Lower leg skin (tissue), 4 donors: ENCODE data around the gene CARMIL3. TPM values are rescaled to one million over a fixed set of nuclear protein-coding genes. Genes with fewer than 3 reads are reported as not detected.

Source experiments
- DNase-seq, 2 donors: peaks; one replicate each; pipeline ENCODE4 v3.0.0-alpha.2; 2019; ENCODE audit warnings: low spot score in 2 of 2
- H3K4me3 ChIP-seq: fragments of 200-600 bp; sonication (generic); 2 replicates; pipeline ENCODE4 v1.5.1; 2017; ENCODE audit warnings: mild to moderate bottlenecking, low read depth; ENCODE audit not compliant: poor library complexity, severe bottlenecking
- CTCF ChIP-seq, 3 donors: fragments of 450-650 bp; IDR thresholded peaks; one replicate each; pipeline ENCODE4 v1.5.1; 2016; ENCODE audit warnings: antibody characterized with exemption in 3 of 3, mild to moderate bottlenecking in 3 of 3, moderate library complexity in 2 of 3
- POLR2A ChIP-seq, 2 donors: fragments of 450-650 bp; IDR thresholded peaks; one replicate each; pipeline ENCODE4 v1.6.1; 2016 to 2017; ENCODE audit warnings: antibody characterized with exemption in 2 of 2, mild to moderate bottlenecking in 1 of 2, moderate library complexity in 1 of 2
- WGBS, 2 donors: methylation state at CpG; one replicate each; pipeline ENCODE4 v1.1.5; 2018; 5-methylcytosine and 5-hydroxymethylcytosine counted together
- intact Hi-C: fragments of 100-400 bp; cut with DNase I; formaldehyde crosslinking; loops from one replicate; pipeline ENCODE4 v1.15.0; 2023; ENCODE audit warnings: low total_unique reads
- total RNA-seq, 4 donors: library from RNA; depleted of rRNA; stranded (reverse); fragments of >200 nt; gene quantifications; one replicate each; pipeline ENCODE4 v1.1.0, GENCODE V29; 2016

CARMIL3 gene
- total RNA-seq, 4 donors from 2014 or later: 2.8 to 7.6 (median 5.2) TPM

DNA sequence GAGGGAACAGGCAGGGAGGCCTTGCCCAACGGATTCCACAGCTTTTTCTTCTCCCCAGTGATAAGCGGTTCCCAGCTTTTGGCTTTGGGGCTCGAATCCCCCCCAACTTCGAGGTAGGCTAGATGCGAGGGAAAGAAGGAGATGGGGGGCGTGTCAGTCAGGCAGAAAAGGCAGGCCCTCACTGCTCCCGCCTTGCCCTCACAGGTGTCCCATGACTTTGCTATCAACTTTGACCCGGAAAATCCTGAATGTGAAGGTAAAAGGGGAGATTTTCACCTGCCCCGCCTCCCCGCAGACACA is 24.4 kb downstream of the CARMIL3 start:
- no peak for DNase-seq
- intact Hi-C loops: no loop called here
- 82 to 84% methylated on average over 10 of the region's 10 CpGs for WGBS, 2 donors
- H3K4me3 ChIP-seq: no peak overlapping the region
- TF ChIP-seq POLR2A (IDR thresholded peaks at IDR 0.05): no peak
- TF ChIP-seq CTCF (IDR thresholded peaks at IDR 0.05): no peak

DNA sequence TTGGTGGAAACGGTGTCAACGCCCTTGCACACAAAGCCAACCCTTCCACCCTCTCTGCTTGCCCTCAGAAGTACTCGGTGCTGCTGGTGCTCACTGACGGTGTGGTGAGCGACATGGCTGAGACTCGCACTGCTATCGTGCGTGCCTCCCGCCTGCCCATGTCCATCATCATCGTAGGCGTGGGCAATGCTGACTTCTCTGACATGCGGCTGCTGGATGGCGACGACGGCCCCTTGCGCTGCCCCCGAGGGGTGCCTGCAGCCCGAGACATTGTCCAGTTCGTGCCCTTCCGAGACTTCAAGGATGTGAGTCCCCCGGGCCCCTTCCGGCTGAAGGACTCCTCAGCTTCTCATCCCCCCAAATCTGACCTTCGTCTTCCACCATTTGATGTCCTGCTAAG is 25.3 kb downstream of the CARMIL3 start:
- H3K4me3 ChIP-seq: no peak overlapping the region
- intact Hi-C loops: no loop called here
- 92% methylated on average over 17 to 23 of the region's 23 CpGs for WGBS, 2 donors
- TF ChIP-seq POLR2A (IDR thresholded peaks at IDR 0.05): no peak
- TF ChIP-seq CTCF (IDR thresholded peaks at IDR 0.05): no peak
- no peak for DNase-seq

DNA sequence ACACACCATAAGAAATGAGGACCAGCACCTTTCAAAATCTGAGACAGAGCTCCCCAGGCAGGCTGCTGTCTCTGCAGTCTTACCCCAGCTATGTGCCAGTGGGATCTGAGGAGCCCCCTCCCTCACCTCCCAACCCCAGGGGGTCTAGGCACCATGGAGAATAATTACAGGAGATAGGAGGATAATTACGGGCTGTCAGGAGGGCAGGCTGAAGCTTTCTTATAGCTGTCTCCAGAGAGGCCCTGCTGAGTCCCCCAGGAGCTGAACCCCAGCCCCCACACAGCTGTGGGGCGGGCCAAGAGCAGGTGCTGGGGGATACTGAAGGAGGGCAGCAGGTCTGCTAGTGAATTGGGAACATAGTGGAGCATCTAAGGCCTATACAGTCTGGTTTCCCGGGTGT is 26.3 kb downstream of the CARMIL3 start:
- 85 to 87% methylated on average over 3 of the region's 3 CpGs for WGBS, 2 donors
- no peak overlapping the region for H3K4me3 ChIP-seq
- no peak for TF ChIP-seq CTCF (IDR thresholded peaks at IDR 0.05)
- TF ChIP-seq POLR2A (IDR thresholded peaks at IDR 0.05): no peak
- no peak for DNase-seq
- intact Hi-C loops: no loop called here

GRCh38 chr14:24079491-24080141 is 27.8 kb downstream of the CARMIL3 start:
- intact Hi-C loops: no loop called here
- WGBS, 2 donors: 92 to 94% methylated on average over 9 of the region's 9 CpGs
- TF ChIP-seq POLR2A (IDR thresholded peaks at IDR 0.05): no peak
- no peak for TF ChIP-seq CTCF (IDR thresholded peaks at IDR 0.05)
- no peak for DNase-seq
- H3K4me3 ChIP-seq: no peak overlapping the region

DNA sequence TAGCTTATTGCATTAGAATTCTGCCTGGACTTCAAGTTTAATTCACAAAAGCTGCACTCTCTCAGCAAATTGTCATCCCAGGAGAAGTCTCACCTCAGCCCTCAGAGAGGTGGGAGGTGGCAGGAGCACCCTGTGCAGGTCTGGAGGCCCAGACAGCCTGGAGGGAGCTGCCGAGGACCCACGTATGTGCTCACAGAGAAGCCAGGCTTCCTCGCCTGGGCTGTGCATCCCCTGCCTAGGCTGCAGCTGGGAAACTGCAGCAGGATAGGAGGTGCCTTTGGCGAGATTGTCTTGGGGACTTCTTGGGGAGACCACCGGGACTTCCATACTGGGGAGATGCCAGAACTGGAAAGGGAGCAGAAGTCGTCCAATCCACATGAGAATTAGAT is 28.3 kb downstream of the CARMIL3 start:
- no peak overlapping the region for H3K4me3 ChIP-seq
- 76 to 83% methylated on average over 6 of the region's 6 CpGs for WGBS, 2 donors
- intact Hi-C loops: no loop called here
- TF ChIP-seq POLR2A (IDR thresholded peaks at IDR 0.05): no peak
- no peak for TF ChIP-seq CTCF (IDR thresholded peaks at IDR 0.05)
- DNase-seq: no peak
